H1 (cell line): ENCODE results near the gene SLMAP. TPM values are rescaled to one million over a fixed set of nuclear protein-coding genes. Genes with fewer than 3 reads are reported as not detected.

ENCODE experiments used
- CTCF ChIA-PET: fragments of 300-600 bp; sonication (Branson Sonifier 250); formaldehyde crosslinking; loops from one replicate; lab custom pipeline; 2021; ENCODE audit not compliant: partially characterized antibody; lab: Charles Lee
- POLR2A ChIA-PET: fragments of 300-600 bp; sonication (Branson Sonifier 250); formaldehyde crosslinking; loops from one replicate; lab custom pipeline; 2021; ENCODE audit warnings: inconsistent platforms; ENCODE audit not compliant: partially characterized antibody; lab: Charles Lee
- DNase-seq, 2 experiments: peaks; one replicate each; pipeline versions ENCODE4 v3.0.0 to v3.0.0-alpha.2; 2010 to 2022; ENCODE audit warnings: low spot score in 2 of 2, low read depth in 1 of 2, mixed read lengths in 1 of 2
- FAIRE-seq: peaks from 2 replicates; lab custom pipeline; 2011; peaks lifted over from hg19 to GRCh38; lab: Jason Lieb, UNC
- H2AFZ ChIP-seq: 2 replicates; pipeline ENCODE4 v1.8.1; 2012; ENCODE audit warnings: low read length, inconsistent platforms
- H2AK5ac ChIP-seq: 2 replicates; pipeline ENCODE4 v1.6.1; 2013; ENCODE audit warnings: low read depth, low read length
- H2BK120ac ChIP-seq: replicated peaks from 2 replicates; pipeline ENCODE3; 2013; ENCODE audit warnings: low read depth, low read length, inconsistent platforms
- H2BK12ac ChIP-seq: 2 replicates; pipeline ENCODE4 v1.6.1; 2013; ENCODE audit warnings: low read depth, low read length
- H2BK15ac ChIP-seq: 2 replicates; pipeline ENCODE4 v1.6.1; 2013; ENCODE audit warnings: low read length
- H2BK20ac ChIP-seq: 2 replicates; pipeline ENCODE4 v1.6.1; 2013; ENCODE audit warnings: low read length
- H2BK5ac ChIP-seq: 2 replicates; pipeline ENCODE4 v1.6.1; 2013; ENCODE audit warnings: low read depth, low read length
- H3K14ac ChIP-seq: 2 replicates; pipeline ENCODE4 v1.6.1; 2013; ENCODE audit warnings: inconsistent platforms; ENCODE audit not compliant: insufficient read length
- H3K18ac ChIP-seq: 2 replicates; pipeline ENCODE4 v1.6.1; 2013; ENCODE audit warnings: low read length; ENCODE audit errors: extremely low read depth
- H3K23ac ChIP-seq: 2 replicates; pipeline ENCODE4 v1.6.1; 2013; ENCODE audit warnings: inconsistent platforms; ENCODE audit not compliant: insufficient read length
- H3K23me2 ChIP-seq: 2 replicates; pipeline ENCODE4 v1.6.1; 2013; ENCODE audit warnings: low read depth, low read length
- H3K27ac ChIP-seq: 2 replicates; pipeline ENCODE4 v1.6.1; 2011; ENCODE audit warnings: low read depth, low read length, inconsistent platforms
- H3K27me3 ChIP-seq, 4 experiments: replicated peaks in 1 of 4; 1 replicate in 1 of 4; 2 replicates in 3 of 4; pipeline versions ENCODE4 v1.6.1 to v1.8.1; 2011 to 2013; ENCODE audit warnings: low read length in 3 of 4, mild to moderate bottlenecking in 3 of 4, inconsistent platforms in 2 of 4, mixed read lengths in 2 of 4, moderate library complexity in 1 of 4; ENCODE audit not compliant: control insufficient read depth in 3 of 4, insufficient read depth in 3 of 4; ENCODE audit errors: extremely low read depth in 1 of 4
- H3K36me3 ChIP-seq, 4 experiments: 2 replicates each; pipeline versions ENCODE4 v1.6.1 to v1.8.1; 2011 to 2013; ENCODE audit warnings: mild to moderate bottlenecking in 4 of 4, low read length in 3 of 4, moderate library complexity in 2 of 4, control low read depth in 1 of 4, inconsistent platforms in 1 of 4; ENCODE audit not compliant: insufficient read depth in 4 of 4, control insufficient read depth in 2 of 4
- H3K4ac ChIP-seq: replicated peaks from 2 replicates; pipeline ENCODE3; 2013; ENCODE audit warnings: low read length, low read depth, mixed read lengths, inconsistent platforms; ENCODE audit not compliant: insufficient read length
- H3K4me1 ChIP-seq, 4 experiments: replicated peaks in 1 of 4; 1 replicate in 1 of 4; 2 replicates in 3 of 4; pipeline versions ENCODE4 v1.6.1 to v1.8.1; 2011 to 2013; ENCODE audit warnings: low read length in 3 of 4, inconsistent platforms in 2 of 4, mixed read lengths in 1 of 4; ENCODE audit not compliant: insufficient read depth in 4 of 4, control insufficient read depth in 3 of 4
- H3K4me2 ChIP-seq, 2 experiments: 2 replicates each; pipeline versions ENCODE4 v1.6.1 to v1.8.1; 2011 to 2013; ENCODE audit warnings: low read depth in 2 of 2, low read length in 2 of 2, control low read depth in 1 of 2, inconsistent platforms in 1 of 2, mild to moderate bottlenecking in 1 of 2; ENCODE audit not compliant: insufficient read depth in 1 of 2
- H3K4me3 ChIP-seq, 4 experiments: fragments of 200-600, 300-600 bp in 1 of 4; sonication (generic), shearing (Covaris generic), sonication (Bioruptor Twin) in 1 of 4; 2 replicates each; pipeline versions ENCODE4 v1.5.1 to v1.8.1; 2011 to 2016; ENCODE audit warnings: low read length in 4 of 4, low read depth in 3 of 4, control low read depth in 2 of 4, inconsistent platforms in 2 of 4, mild to moderate bottlenecking in 2 of 4, mixed read lengths in 1 of 4, moderate library complexity in 1 of 4; ENCODE audit not compliant: insufficient read depth in 2 of 4; ENCODE audit errors: extremely low read depth in 1 of 4
- H3K56ac ChIP-seq: replicated peaks from 2 replicates; pipeline ENCODE3; 2013; ENCODE audit warnings: low read depth, mild to moderate bottlenecking, mixed read lengths, low read length, inconsistent platforms; ENCODE audit not compliant: insufficient read length
- H3K79me1 ChIP-seq: 2 replicates; pipeline ENCODE4 v1.6.1; 2013; ENCODE audit warnings: low read depth, low read length, control low read depth
- H3K79me2 ChIP-seq, 2 experiments: 2 replicates each; pipeline versions ENCODE4 v1.6.1 to v1.8.1; 2012 to 2013; ENCODE audit warnings: low read length in 2 of 2, mild to moderate bottlenecking in 2 of 2, inconsistent platforms in 1 of 2; ENCODE audit not compliant: insufficient read depth in 2 of 2, control insufficient read depth in 1 of 2
- H3K9ac ChIP-seq, 4 experiments: replicated peaks in 1 of 4; 1 replicate in 1 of 4; 2 replicates in 3 of 4; pipeline versions ENCODE4 v1.6.1 to v1.8.1; 2011 to 2013; ENCODE audit warnings: low read depth in 3 of 4, low read length in 3 of 4, control low read depth in 2 of 4, mild to moderate bottlenecking in 2 of 4, moderate library complexity in 2 of 4, inconsistent platforms in 1 of 4; ENCODE audit errors: extremely low read depth in 1 of 4
- H3K9me3 ChIP-seq, 2 experiments: 2 replicates each; pipeline versions ENCODE4 v1.6.1 to v1.8.1; 2012 to 2013; ENCODE audit warnings: mild to moderate bottlenecking in 2 of 2, moderate library complexity in 2 of 2, control low read depth in 1 of 2, inconsistent platforms in 1 of 2, low read depth in 1 of 2, low read length in 1 of 2, mixed read lengths in 1 of 2; ENCODE audit not compliant: insufficient read depth in 2 of 2
- H4K20me1 ChIP-seq, 2 experiments: replicated peaks in 1 of 2; 2 replicates each; pipeline versions ENCODE3 to v1.8.1; 2011 to 2013; ENCODE audit warnings: inconsistent platforms in 2 of 2, low read length in 2 of 2, mild to moderate bottlenecking in 1 of 2; ENCODE audit not compliant: insufficient read depth in 2 of 2, control insufficient read depth in 1 of 2
- H4K5ac ChIP-seq: 2 replicates; pipeline ENCODE4 v1.6.1; 2013; ENCODE audit warnings: low read length, low read depth, mixed read lengths, inconsistent platforms; ENCODE audit not compliant: insufficient read length
- H4K8ac ChIP-seq: 2 replicates; pipeline ENCODE4 v1.8.0; 2013; ENCODE audit warnings: mild to moderate bottlenecking, moderate library complexity, low read length, inconsistent platforms; ENCODE audit not compliant: insufficient read depth; ENCODE audit errors: extremely low read depth
- H4K91ac ChIP-seq: replicated peaks from 2 replicates; pipeline ENCODE3; 2013; ENCODE audit warnings: low read length, mixed read lengths, inconsistent platforms; ENCODE audit not compliant: insufficient read length
- KDM1A ChIP-seq: fragments of 200-600, 300-600 bp; sonication (generic); IDR thresholded peaks from 2 replicates; pipeline ENCODE4 v1.7.1; 2016; ENCODE audit warnings: mild to moderate bottlenecking, low read length, borderline replicate concordance
- WGBS, 2 experiments: shearing (Covaris generic) in 1 of 2; methylation state at CpG; one replicate each; pipeline versions ENCODE4 v1.1.6 to v1.1.7; 2013 to 2015; ENCODE audit warnings: low lambda C conversion rate in 2 of 2, mixed read lengths in 2 of 2, inconsistent platforms in 1 of 2, low coverage in 1 of 2, missing lambda C conversion rate in 1 of 2; ENCODE audit not compliant: insufficient replicate concordance in 2 of 2, insufficient coverage in 1 of 2, insufficient read length in 1 of 2; ENCODE audit errors: extremely low coverage in 1 of 2, missing lambda C conversion rate in 1 of 2; 5-methylcytosine and 5-hydroxymethylcytosine counted together
- polyA plus RNA-seq, 7 experiments: library from polyadenylated mRNA; depleted of rRNA in 3 of 7; stranded (reverse) in 5 of 7; unstranded in 2 of 7; fragments of >200 nt in 5 of 7; fragments of 200-250 nt in 2 of 7; gene quantifications; 1 replicate in 5 of 7; 2 replicates in 1 of 7; 4 replicates in 1 of 7; pipeline versions ENCODE4 v1.2.1 to v1.2.3, GENCODE V29; 2011 to 2013; ENCODE audit warnings: missing spikeins in 2 of 7, mixed read lengths in 2 of 7
- total RNA-seq: library from RNA; stranded (reverse); fragmentation: NEBNext Ultra II Directional; extraction: Animal tissue kit (Norgen Biotek cat#: 25700); gene quantifications from 2 replicates; pipeline ENCODE4 v1.2.1, GENCODE V29; 2021

Gene SLMAP
- total and polyA plus RNA-seq, 2 of the 8 experiments (the other 6 are each of a cell fraction or from before 2014, with no cell fraction given), result 13.6 to 70.4 TPM

DNA sequence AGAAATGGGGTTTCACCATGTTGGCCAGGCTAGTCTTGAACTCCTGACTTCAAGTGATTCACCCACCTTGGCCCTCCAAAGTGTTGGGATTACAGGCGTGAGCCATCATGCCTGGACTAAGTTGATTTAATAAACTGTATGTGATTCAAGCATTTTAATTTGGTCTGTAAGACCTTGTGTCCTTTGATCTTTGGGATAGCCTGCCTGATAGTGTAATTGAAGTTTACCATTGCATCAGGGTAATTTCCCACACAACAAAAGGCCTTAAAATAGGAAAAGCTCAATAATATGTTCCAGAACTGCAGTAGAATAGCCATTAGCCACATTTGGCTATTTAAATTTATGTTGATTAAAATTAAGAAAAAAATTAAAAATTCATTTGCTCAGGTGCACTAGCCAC lies 38.0 kb upstream of the SLMAP start:
- no peaks in the 10 kb centered on the region for H3K4me1 ChIP-seq
- H3K9me3 ChIP-seq, result no peaks in the 10 kb centered on the region
- no peak overlapping the region for H3K56ac ChIP-seq
- WGBS, 2 experiments, result 90% methylated on average over 1 of the region's 1 CpG; no CpG with 5 or more reads in 1 of the 2 experiments
- FAIRE-seq (no peak), DNase-seq (no peak)
- no peak overlapping the region for H2BK5ac ChIP-seq
- no peak overlapping the region for H3K27ac ChIP-seq
- H2BK20ac ChIP-seq, result no peak overlapping the region
- no peak overlapping the region for H3K18ac ChIP-seq
- H3K14ac ChIP-seq, result no peak overlapping the region
- no peak overlapping the region for H2BK12ac ChIP-seq
- no peak overlapping the region for H3K23ac ChIP-seq
- no peak overlapping the region for H4K5ac ChIP-seq
- TF ChIP-seq KDM1A, result no peak
- H2BK15ac ChIP-seq, result no peak overlapping the region
- ChIA-PET POLR2A (no interaction called here), CTCF (no interaction called here)
- H3K23me2 ChIP-seq, result peaks cover 3% of the 10 kb centered on the region; the same call in 1 of the 2 replicates
- no peak overlapping the region for H4K8ac ChIP-seq
- H3K79me1 ChIP-seq, result no peaks in the 10 kb centered on the region
- H3K4me2 ChIP-seq, result no peak overlapping the region
- H3K4ac ChIP-seq, result no peak overlapping the region
- H3K9ac ChIP-seq, result no peak overlapping the region
- H2AK5ac ChIP-seq, result no peak overlapping the region
- H4K20me1 ChIP-seq, result no peaks in the 10 kb centered on the region
- no peak overlapping the region for H4K91ac ChIP-seq
- H2AFZ ChIP-seq, result no peak overlapping the region
- no peak overlapping the region for H2BK120ac ChIP-seq
- no peak overlapping the region for H3K4me3 ChIP-seq
- H3K36me3 ChIP-seq, result no peaks in the 10 kb centered on the region
- no peaks in the 10 kb centered on the region for H3K27me3 ChIP-seq
- no peaks in the 10 kb centered on the region for H3K79me2 ChIP-seq
